ENCODE results near the gene SLC39A13.

Gene SLC39A13

GRCh38 chr11:47426062-47426956 is 17.9 kb downstream of the SLC39A13 start, which contains the start of gene PSMC3:
PSMC3 (minus strand) TSS chr11:47426439; CDS start chr11:47426279, 160 bp downstream.
- DNase-seq (ENCODE audit: low read depth in 1 of 2, low spot score in 1 of 2), result peak; percentile 98

GRCh38 chr11:47430524-47430923 is 22.1 kb downstream of the SLC39A13 start:
- DNase-seq (ENCODE audit: low read depth in 1 of 2, low spot score in 1 of 2), result no peak

- no peak for DNase-seq (ENCODE audit: low read depth in 1 of 2, low spot score in 1 of 2)
Measured at GRCh38 chr11:47431356-47432083, 23.1 kb downstream of the SLC39A13 start.

- DNase-seq (ENCODE audit: low read depth in 1 of 2, low spot score in 1 of 2), result no peak
Measured at GRCh38 chr11:47433157-47433556, 24.8 kb downstream of the SLC39A13 start.

GRCh38 chr11:47434011-47434786 is 25.8 kb downstream of the SLC39A13 start:
- no peak for DNase-seq (ENCODE audit: low read depth in 1 of 2, low spot score in 1 of 2)

GRCh38 chr11:47435687-47436086 is 27.3 kb downstream of the SLC39A13 start:
- DNase-seq (ENCODE audit: low read depth in 1 of 2, low spot score in 1 of 2), result no peak

- DNase-seq (ENCODE audit: low read depth in 1 of 2, low spot score in 1 of 2), result no peak
Measured at GRCh38 chr11:47436726-47437125, 28.3 kb downstream of the SLC39A13 start.

- DNase-seq (ENCODE audit: low read depth in 1 of 2, low spot score in 1 of 2), result no peak
Measured at GRCh38 chr11:47437218-47437745, 28.9 kb downstream of the SLC39A13 start.

GRCh38 chr11:47437746-47438418 is 29.5 kb downstream of the SLC39A13 start:
- DNase-seq (ENCODE audit: low read depth in 1 of 2, low spot score in 1 of 2), result no peak

- no peak for DNase-seq (ENCODE audit: low read depth in 1 of 2, low spot score in 1 of 2)
Measured at GRCh38 chr11:47438721-47439120, 30.3 kb downstream of the SLC39A13 start.

- DNase-seq (ENCODE audit: low read depth in 1 of 2, low spot score in 1 of 2), result no peak
Measured at GRCh38 chr11:47440054-47440476, 31.7 kb downstream of the SLC39A13 start.

- no peak for DNase-seq (ENCODE audit: low read depth in 1 of 2, low spot score in 1 of 2)
Measured at GRCh38 chr11:47441421-47441820, 33.0 kb downstream of the SLC39A13 start.

- DNase-seq (ENCODE audit: low read depth in 1 of 2, low spot score in 1 of 2), result no peak
Measured at GRCh38 chr11:47442514-47442913, 34.1 kb downstream of the SLC39A13 start.

- DNase-seq (ENCODE audit: low read depth in 1 of 2, low spot score in 1 of 2), result no peak
Measured at GRCh38 chr11:47443028-47443700, 34.8 kb downstream of the SLC39A13 start.

GRCh38 chr11:47443817-47444216 is 35.4 kb downstream of the SLC39A13 start:
- DNase-seq (ENCODE audit: low read depth in 1 of 2, low spot score in 1 of 2), result no peak

- DNase-seq (ENCODE audit: low read depth in 1 of 2, low spot score in 1 of 2), result no peak
Measured at GRCh38 chr11:47445840-47446239, 37.5 kb downstream of the SLC39A13 start.

GRCh38 chr11:47446833-47447232 is 38.4 kb downstream of the SLC39A13 start:
- DNase-seq (ENCODE audit: low read depth in 1 of 2, low spot score in 1 of 2), result no peak

GRCh38 chr11:47447906-47448305 is 39.5 kb downstream of the SLC39A13 start:
- no peak for DNase-seq (ENCODE audit: low read depth in 1 of 2, low spot score in 1 of 2)

GRCh38 chr11:47448566-47449427 is 40.4 kb downstream of the SLC39A13 start, which contains the start of gene RAPSN:
RAPSN (minus strand) TSS chr11:47449136; CDS start chr11:47448964, 172 bp downstream.
- DNase-seq (ENCODE audit: low read depth in 1 of 2, low spot score in 1 of 2), result no peak

Measured in activated CD4-positive, alpha-beta T cell treated with anti-CD3 and anti-CD28 coated beads, Interleukin-2, amount 50 U/mL, for 24 hours (primary cell).